Daoy (cell line): ENCODE measurements around the gene CEACAM20. TPM values are rescaled to one million over a fixed set of nuclear protein-coding genes. Genes with fewer than 3 reads are reported as not detected.
"Not testable (repeated sequence)": the region's sequence is repeated elsewhere in the genome, so short reads cannot be mapped to it uniquely, and the experiment has no call there.

Source experiments
- DNase-seq: peaks from one replicate; pipeline ENCODE4 v3.0.0-alpha.2; 2015; ENCODE audit warnings: low read depth
- total RNA-seq: library from RNA; depleted of rRNA; stranded (reverse); fragments of >200 nt; shearing (Covaris generic); gene quantifications from 2 replicates; pipeline ENCODE4 v1.2.3, GENCODE V29; 2014

The CEACAM20 gene
- total RNA-seq, 1 experiment from 2014 or later = not detected

DNA sequence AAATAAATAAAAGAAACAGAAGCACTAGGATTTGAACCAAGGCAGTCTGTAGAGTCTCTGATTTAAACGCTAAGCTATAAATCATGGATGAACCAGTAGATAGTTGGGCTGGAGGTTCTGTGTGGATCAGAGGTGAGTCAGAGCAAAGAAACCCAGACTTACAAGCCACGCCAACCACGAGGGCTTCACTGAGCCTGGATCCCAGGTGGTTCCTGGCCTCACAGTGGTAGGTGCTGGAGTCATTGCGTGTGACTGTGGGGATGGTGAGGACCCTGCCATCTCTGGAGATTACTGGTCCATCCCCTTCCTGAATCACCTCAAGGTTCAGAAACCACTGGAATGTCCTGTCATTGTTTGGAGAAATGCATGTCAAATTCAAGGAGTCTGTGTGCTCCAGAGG is 19.3 kb upstream of the CEACAM20 start:
- peak; percentile 72 for DNase-seq

- DNase-seq = no peak
Observed at GRCh38 chr19:44544031-44544430, 14.6 kb upstream of the CEACAM20 start.

GRCh38 chr19:44542671-44543070 is 13.2 kb upstream of the CEACAM20 start:
- no peak for DNase-seq

DNA sequence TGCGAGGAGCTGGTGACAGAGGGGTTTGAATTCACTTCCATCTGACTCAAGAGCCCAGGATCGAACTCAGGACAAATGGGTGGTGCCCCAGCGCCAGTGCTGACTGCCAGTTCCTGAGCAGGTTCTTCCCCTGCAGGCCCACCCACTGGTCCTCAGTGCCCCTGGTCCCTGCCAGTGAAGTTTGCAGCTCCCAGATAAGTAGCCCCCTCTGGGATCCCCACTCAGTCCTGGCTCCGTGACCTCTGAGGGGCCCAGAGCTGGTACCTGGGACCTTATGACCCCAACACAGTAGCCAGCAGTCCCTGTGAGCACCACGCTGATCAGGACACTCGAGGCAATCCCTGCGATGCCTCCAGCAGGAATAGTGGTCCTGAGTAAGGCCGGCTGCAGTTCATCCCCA is 11.3 kb upstream of the CEACAM20 start:
- DNase-seq = no peak

GRCh38 chr19:44539991-44540390 is 10.5 kb upstream of the CEACAM20 start:
- no peak for DNase-seq

DNA sequence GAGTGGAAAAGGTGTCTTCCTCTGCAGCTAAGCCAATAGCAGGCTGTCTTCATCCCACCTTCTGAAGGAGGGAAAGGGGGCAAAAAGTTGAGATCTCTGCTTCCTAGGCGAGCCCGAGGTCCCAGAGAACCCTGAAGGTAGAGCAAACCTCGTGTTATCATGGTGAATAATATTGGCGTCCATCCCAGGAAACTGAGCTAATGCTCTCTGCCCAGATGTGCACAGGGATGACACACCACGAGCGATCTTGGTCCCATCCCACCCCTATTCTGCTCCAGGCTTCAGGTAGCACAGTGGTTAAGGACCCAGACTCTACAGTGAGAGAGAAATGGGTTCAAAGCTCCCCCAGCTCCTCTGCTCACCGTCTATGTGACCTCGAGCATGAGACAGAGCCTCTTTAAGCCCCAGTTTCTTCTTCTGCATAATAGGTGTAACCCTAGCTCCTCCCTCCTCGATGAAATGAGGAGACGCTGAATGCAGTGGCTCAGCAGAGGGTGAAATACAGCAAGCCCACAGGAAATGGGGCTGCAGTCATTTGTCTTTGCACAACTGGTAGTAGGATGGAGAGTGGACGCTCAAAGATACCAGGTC is 9.9 kb upstream of the CEACAM20 start:
- DNase-seq = peak; percentile 19

GRCh38 chr19:44535361-44535760 is 5.9 kb upstream of the CEACAM20 start:
- not testable (repeated sequence) for DNase-seq

DNA sequence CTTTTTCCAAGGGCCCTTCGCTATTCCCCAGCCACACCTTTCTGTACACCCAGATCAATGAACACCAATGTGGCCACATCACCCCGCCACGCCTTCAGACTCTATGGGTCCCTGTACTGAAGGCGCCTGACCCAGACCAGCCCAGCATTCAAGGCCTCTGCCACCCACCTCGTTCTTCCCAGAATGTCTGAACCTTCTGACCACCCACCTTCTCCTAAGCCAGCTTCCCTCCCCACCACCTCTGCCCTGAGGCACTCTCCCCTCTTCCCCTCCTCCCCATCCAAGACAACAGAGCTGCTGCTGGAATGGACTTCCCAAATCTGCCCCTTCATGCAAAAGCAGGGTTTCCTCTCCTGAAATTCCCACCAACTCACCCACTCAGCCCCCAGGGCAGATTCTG is 3.3 kb upstream of the CEACAM20 start:
- no peak for DNase-seq

DNA sequence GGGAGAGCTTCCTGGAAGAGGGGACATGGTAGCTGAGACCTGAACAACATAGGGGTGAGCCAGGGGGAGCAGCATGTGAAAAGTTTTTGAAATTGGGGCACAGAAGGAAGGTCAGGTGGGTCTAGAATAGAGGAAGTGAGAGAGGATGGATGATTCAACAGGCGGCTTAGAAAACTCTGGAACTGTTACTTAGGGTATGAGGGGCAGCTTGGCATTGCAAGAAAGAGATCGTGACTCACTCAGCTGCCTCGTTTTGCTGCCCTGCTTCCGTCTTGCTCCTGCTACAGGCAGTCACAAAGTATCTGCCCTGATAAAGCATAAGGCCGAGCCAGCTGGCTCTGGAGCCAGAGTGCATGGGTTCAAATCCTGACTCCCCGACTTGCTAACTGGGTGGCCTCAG is 1.3 kb upstream of the CEACAM20 start:
- peak; percentile 54 for DNase-seq

GRCh38 chr19:44527554-44527953 is 1.9 kb downstream of the CEACAM20 start:
- DNase-seq = no peak

DNA sequence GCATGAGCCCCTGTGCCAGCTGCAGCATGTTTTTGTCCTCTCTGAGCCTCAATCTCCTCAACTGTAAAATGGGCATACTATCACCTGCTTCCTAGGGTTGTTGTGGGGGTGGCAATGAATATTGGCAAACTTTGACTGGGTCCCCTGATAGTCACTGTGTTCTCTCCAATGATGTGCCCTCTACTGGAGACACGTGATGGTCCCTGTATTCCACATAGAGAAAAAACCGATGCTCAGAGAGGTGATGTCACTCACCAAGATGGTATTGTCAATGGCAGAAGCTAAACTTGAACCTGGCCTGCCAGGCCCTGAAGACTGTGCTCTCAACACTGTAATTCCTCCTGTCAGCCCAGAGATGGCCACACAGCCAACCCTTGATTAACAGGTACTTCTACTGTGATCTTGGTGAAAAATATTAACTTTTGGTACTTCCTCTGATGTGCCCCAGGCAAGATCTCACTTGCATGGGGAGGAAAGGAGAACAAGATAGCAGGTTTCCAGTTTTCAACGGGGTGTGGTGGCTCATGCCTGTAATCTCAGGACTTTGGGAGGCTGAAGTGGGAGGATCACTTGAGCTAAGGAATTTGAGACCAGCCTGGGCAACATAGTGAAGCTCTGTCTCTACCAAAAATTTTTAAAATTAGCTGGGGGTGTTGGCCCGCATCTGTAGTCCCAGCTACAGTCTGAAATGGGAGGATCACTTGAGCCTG is 3.6 kb downstream of the CEACAM20 start:
- no peak for DNase-seq

DNA sequence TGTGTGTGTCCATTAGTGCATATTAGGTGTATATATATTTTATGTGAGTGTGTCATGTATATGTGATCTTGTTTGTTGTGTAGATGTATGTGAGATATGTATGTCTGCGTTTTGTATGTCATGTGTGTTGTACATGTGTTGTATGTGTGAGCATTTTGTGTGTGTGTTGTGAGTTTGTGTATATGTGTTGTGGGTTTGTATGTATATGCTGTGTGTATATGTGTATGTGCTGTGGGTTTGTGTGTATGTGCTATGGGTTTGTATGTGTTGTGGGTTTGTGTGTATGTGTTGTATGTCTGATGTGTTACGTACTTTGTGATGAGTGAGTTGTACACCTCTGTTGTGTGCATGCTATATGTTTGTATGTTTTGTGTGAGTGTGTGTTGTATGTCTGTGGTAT is 8.1 kb downstream of the CEACAM20 start:
- no peak for DNase-seq

- DNase-seq = no peak
Observed at GRCh38 chr19:44517146-44517545, 12.3 kb downstream of the CEACAM20 start.

GRCh38 chr19:44515907-44516306 is 13.6 kb downstream of the CEACAM20 start:
- DNase-seq = no peak

DNA sequence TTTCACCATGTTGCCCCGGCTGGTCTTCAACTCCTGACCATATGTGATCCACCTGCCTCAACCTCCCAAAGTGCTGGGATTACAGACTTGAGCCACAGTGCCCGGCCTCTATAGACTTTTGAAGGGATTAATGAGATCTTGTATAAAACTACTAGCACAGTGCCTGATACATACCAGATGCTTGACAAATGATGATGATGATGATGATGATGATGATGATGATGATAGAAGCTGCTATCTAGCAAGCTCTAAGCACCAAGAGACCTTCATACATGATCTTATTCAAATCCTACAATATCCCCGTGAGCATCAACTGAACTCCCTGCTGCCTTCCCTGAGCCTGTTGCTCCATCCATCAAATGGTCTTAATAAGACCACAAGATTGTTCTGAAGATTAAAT is 14.4 kb downstream of the CEACAM20 start:
- DNase-seq = no peak

DNA sequence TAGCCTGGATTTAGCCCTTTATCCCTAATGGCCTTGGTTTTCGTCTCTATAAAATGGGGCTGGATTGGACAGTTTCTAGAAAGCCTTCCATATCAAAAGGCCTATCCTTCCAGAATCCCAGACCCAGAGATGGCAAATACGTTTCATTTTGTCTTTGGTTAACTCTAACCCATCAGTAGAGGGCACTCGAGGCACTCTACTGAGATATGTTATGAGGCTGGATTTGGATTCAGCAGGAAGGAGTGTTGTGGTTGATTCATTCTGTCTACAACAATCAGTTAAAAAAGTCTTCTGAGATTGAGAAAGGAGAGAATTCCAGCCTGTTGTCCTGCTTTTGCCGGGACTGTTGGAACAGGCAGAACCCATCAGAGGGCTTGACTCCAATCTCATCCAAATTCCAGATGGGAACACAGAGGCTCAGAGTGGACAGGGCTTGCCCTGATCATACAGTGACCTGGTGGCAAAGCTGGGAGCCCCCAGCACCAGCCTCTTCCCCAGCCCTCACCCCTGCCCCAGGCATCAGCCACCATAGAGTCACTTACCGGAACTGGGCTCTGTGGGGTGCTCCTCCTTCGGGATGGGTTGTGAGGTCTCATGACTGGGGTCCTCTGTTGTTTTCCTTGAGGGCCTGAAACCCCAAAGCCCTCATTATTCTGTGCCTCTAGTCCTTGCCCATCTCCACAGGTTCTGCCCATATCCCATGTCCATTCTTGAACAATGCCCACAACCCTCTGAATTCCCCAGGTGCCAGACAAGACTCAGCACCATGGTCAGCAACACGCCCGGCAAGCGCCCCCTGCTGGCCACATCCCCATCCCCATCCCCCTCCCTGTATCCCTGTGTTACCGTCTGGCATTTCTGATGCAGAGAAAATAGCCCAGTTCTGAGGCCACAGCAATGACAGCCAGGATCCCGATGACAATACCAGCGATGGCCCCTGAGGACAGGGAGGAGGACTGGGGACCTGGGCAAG is 16.9 kb downstream of the CEACAM20 start:
- peak; percentile 27 for DNase-seq

DNA sequence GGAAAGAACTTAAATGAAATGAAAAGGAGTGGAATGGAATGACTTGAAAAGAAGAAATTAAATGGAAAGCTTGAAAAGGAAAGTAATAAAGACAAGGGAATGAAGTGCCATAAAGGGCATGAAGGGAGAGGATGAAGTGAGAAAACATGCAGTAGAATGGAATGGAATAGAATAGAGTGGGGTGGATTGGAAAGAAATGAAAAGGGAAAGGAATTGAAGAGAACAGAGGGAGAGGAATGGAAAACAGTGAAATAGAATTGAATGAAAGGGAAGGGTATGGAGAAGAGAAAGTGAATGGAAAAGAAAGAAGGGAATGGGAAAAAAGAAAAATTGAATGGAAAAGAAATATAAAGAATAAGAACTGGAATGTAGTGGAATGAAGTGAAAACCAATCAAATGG is 20.0 kb downstream of the CEACAM20 start:
- no peak for DNase-seq

DNA sequence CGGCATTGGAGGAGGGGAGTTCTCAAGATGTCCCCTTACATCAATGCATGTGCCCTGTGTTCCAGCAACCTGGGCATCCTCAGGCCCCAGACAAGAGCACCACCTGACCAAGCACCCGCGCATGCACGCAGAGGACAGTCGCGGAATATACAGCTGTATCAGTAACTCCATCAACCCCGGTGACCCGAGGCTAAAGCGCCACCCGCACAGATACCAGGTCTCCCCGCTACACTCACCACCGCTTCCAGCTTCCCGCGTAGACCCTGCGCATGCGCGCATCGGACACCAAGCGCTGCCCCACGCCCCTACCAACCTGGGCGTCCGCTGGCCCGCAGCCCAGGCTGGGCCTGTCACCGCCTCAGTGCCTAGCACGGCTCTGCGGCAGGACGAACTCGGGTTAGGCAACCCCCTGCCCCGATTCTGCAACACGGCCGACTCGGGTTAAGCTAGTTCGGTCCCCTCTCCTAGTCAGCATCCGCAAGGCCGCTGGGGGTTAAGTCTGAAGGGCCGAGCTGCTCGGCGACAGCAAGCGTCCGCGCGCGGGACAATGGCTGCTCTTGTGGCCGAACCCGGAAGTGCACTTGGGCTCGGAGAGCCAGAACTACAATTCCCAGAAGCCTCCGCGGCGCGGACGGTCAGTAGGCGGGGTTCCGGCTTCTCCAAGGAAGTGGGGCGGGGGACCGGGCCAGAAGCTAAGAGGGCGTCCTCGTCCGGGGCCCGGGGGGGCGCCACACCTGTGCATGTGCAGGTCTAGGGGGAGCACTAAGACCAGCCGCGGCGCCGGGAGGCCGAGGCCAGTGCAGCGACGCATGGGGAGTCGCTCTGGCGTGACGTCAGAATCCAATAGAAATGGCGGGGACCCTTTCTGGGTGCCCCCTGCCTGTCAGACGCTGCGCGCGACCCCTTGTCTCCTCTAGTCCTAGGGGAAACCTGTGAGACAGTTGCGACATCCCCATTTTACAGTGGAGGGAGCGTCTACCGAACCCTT is 29.2 kb downstream of the CEACAM20 start, which contains the start of gene ZNF180:
Gene ZNF180, minus strand, starts transcription at position 561 of the 988 bp plus-strand sequence. CDS start 3,188 bp downstream, outside the sequence.
- peak; percentile 98 for DNase-seq

DNA sequence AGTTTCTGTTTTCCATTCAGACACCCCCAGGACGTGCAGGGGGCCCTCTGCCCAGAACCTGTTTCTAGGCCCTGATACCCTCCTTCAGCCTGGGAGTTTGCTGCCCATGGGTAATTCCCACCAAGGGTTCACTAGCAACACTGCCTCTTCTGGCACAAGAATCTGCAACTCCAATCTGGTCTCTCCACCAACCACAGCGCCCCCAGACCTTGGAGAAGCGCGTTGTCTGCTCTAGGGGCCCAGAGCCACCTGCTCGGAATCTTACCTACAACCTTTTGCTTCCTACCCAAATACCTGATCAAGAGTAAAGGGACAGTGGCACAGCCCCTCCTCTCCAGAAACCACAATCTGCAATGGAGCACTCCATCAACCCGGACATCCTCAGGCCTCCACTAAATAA is 29.9 kb downstream of the CEACAM20 start:
- no peak for DNase-seq

DNA sequence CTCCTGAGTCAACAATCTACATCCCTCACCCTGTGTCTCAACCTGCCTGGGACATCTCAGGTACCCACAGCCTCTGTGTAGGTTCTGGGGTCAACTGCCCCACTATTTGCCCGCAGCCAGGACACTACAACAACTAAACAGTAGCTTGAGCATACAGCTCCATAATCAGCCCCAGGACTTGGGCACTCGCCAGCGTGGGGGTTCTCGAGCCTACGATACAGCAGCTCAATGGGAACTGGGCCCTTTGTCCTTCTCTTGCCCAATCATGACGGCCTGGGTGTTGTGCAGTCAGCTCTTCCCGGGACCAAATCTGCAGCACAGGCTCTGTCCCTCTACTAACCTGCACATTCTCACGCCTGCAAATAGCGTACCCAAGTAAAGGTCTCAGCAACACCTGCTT is 30.5 kb downstream of the CEACAM20 start:
- DNase-seq = no peak

- no peak for DNase-seq
Observed at GRCh38 chr19:44496711-44497110, 32.8 kb downstream of the CEACAM20 start.
